HPDE6-E6E7 (cell line): ENCODE data around the gene AKR1B15.

Experiments
- DNase-seq: peaks from one replicate; pipeline ENCODE4 v3.0.0; 2011; ENCODE audit warnings: missing footprints; ENCODE audit errors: extremely low spot score

AKR1B15 gene

DNA sequence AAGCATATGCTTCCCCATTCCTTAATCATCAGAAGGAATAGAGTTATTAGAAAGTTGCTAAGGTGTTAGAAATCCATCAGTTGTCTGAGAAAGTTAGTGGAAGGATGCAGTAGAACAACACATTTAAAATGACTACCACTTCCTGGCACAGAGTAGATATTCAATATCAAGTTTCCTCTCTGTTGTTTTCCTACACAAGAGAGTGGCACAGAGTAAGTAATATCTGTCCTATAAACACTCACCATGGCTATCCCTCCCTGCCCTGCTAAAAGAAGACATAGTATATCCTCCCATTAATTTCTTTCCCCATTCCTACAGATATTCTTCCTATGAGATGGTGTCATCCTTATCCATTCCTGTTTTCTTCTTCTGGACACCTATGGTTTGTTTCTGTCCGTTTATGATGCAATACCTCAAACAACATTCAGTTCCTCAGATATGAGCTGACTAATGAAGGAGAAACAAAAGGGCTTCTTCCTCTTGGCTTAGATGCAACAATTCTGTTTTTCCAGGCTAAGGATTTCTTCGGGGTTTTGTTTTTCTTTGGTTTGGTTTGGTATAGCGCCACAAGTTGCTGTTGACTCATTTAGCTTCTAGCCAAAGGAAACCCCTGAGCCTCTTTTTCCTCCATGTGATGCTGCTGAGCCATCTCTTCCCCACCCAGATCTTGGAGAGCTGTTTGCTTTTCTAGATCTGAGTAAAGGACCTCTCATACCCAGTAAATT lies 64.9 kb downstream of the AKR1B15 start:
- DNase-seq, result peak; percentile 55

DNA sequence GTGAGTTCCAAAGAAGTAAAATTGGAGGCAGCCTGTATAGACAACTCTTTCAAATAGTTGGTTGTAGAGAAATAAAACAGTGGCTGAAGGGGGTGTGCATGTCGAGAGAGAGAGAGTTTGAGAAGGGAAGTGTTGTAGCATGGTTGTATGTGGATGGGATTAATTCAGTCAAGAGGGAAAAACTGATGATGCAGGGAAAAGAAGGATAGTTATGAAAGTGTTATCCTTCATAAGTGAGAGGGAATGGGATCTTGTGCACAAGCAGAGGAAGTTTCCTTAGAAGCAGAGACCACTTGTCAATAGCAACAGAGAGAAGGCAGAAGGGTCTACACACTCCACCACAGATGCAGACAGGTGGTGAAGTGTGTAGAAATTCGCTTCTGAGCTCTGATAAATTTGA lies 67.7 kb downstream of the AKR1B15 start:
- no peak for DNase-seq

DNA sequence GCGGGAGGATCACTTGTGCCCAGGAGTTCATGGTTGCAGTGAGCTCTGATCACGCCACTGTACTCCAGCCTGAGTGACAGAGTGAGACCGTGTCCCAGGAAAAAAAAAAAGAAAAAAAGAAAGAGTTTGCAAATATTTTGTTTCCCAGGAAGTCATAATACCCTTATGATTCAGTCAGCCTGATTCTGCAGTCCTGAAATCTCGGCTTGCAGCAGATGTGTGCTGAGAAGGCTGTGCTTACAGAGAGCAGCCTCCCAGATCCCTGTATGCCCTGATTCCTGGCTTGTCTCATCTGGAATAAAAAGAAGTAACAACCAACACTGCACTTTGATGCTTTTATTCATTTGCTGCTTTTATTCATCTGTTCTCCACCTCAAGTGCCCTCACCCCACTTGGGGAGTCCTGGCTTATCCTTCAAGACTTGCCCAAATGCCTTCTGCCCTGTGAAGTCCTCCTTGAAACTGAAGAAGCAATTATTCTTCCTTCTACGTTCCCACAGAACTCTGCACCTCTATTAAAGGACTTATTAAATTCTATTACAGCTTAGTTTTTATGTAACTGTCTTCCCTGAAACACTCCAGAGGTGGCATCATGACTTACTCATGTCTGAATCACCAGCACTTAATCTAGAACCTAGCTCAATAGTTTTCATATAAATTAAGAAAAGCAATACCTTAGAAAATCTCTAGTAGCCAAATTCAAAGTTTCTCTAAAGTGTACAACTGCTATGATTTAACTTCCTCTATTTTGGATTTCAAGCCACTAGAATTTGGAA lies 70.0 kb downstream of the AKR1B15 start:
- DNase-seq, result peak; percentile 31

DNA sequence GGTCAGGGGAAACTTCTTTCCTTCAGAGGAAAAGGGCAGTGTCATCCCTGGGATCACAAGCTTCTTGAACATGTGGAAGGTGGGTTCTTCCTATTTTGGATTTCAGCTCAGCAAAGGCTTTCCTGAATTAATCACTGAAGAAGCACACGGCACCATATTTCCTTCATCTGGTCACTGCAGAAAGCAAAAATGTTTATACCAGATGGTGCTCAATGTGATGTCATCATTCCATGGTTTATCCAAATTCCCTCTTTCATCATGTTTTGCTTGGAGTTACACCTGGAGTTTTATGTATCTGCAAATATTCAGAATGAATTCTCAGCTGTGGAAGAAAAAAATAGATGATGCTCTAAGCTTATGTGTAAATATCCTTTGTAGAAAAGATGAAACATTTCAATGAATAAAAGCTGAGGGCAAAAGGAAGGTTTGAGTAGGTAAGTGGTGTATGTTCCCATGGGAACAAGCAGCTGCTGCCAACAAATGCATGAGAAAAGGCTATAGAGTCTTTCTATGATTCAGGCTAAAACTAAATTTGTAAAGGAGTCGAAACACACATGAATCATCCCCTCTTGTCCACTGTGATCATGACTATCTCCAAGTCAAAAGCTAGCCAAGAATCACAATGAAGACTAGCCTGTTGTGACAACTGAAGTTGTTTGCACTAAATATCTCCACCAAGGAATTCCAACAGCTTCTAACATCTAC lies 70.9 kb downstream of the AKR1B15 start:
- peak; percentile 45 for DNase-seq

DNA sequence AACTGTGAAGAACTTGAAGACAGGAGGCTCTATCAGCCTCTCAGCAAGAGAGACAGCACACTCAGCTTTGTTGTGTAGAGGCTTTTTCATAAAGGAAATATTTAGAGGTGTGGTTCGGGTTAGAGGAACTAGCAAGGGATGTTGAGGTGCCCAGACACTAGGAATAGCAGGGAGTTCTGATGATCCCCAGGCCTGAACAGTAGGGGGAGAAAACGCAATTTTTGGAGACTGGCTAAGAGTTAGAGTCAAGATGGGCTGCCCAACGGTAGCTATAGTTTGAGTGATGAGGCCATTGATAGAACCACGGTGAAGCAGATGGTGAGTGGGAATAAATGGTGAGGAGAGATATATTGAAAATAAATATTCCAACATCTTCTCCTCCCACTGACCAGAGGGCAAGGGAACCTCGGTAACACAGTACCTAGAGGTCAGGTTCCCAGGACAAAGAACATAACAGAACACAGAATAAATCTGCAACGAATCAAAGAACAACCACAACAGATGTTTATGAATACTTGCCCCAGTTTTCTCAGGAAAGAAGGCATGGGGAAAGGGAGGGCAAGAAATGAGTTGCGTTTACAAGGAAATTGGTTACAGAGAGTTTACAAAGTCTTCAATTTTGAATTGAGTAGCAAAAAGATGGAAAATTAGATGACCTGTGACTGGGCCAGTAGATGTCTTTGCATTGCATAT lies 73.5 kb downstream of the AKR1B15 start:
- DNase-seq, result no peak

DNA sequence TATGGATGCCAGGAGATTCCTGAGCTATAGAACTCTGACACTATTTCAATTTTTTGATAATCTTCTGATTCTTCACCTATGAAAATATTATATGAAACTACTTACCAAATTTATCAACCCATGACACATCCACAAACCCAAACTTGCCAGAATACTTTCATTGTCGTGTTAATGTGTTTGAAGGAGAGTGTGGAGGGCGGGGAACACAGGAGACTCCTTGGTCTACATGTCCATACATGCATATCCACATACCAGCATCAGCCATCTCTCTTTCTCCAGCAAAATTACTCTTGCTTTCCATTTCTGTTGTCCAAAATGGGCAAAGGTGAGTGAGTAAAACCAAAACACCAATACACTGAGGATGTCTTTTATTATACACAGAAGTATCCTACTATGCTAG lies 74.3 kb downstream of the AKR1B15 start:
- no peak for DNase-seq

DNA sequence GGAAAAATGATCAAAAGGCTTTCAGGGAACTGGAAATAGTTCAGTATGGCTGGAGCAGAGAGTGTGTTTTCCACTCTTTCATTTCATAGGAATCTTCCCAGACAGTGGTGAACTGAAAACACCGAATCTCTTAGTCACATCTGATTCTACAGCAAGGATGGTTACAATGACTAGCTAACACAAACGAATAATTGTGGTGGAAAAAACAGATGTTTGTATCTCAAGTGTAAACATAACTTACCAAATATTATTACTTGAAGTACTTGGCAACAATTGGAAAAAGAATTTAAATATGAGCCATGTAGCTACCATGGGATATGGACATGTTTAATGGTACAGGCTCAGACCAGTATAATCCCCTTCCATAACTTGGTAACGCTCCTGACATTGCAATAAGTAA lies 76.6 kb downstream of the AKR1B15 start:
- DNase-seq, result no peak

DNA sequence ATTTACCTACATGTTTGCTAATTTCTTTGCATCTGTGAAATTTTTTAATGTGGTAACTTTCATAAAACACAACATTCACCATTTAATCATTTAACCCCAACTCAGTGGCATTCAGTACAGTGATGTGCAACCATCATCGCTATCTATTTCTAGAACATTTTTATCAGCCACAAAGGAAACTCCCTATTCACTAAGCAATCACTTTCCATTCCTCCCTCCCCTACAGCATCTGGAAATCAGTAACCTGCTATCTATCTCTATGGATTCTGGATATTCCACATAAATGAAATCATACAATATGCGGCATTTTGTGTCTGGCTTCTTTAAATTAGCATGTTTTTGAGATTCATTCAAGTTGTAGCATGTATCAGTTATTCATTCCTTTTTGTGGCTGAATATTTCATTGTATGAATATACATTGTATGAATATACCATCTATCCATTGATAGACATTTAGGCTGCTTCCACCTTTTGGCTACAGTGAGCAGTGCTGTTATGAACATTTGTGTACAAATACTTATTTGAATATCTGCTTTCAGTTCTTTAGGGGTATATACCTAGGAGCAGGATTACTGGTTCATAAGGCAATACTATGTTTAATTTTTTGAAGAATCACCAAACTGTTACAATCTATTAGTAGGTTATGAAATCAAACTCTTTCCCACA lies 78.3 kb downstream of the AKR1B15 start:
- no peak for DNase-seq

DNA sequence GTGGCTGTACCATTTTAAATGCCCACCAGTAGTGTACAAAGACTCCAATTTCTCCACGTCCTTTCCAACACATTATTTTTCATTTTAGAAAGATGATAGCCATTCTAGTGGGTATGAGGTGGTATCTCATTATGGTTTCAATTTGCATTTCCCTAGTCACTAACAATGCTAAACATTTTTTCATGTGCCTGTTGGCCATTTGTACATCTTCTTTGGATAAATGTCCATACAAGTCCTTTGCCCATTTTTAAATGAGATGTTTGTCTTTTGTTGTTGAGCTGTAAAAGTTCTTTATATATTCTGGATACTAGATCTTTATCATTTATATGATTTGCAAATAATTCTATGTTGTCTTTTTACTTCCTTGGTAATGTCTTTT lies 78.9 kb downstream of the AKR1B15 start:
- DNase-seq, result no peak

DNA sequence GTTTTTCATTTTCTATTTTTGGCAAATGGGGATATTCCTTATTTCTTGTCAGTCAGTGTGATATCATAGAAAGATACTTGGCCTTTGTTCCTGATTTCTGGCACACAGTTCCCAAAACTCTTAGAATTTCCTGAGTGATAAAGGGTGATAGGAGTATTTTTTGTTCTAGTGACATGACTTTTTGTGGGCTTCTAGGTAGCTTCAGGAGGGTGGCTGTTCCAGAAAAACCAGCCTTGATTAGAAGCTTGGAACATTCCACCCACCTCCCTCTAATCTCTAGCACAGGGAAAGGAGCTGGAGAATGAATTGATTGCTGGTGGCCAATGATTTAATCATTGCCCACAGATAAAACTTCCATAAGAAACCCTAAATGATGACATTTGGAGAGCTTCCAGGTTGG lies 80.5 kb downstream of the AKR1B15 start:
- no peak for DNase-seq
